ENCODE data around the gene RAB13.
A peak's percentile ranks its signal among the peaks of the same experiment; 100 is the strongest.
"Not testable (repeated sequence)": the region's sequence is repeated elsewhere in the genome, so short reads cannot be mapped to it uniquely, and the experiment has no call there.

Gene RAB13

GRCh38 chr1:153985941-153986761 lies at the start of gene RAB13:
TSS of gene RAB13 (minus strand) at chr1:153986339. CDS start at chr1:153986236, 103 bp downstream.
- DNase-seq, result peak; percentile 13

- DNase-seq, result not testable (repeated sequence)
Observed at GRCh38 chr1:154033697-154034096, 47.6 kb upstream of the RAB13 start.

- DNase-seq, result no peak
Observed at GRCh38 chr1:154019940-154020339, 33.8 kb upstream of the RAB13 start.

- no peak for DNase-seq
Observed at GRCh38 chr1:154019269-154019668, 33.1 kb upstream of the RAB13 start.

- DNase-seq, result no peak
Observed at GRCh38 chr1:154014154-154014907, 28.2 kb upstream of the RAB13 start.

GRCh38 chr1:154012543-154012942 lies 26.4 kb upstream of the RAB13 start:
- DNase-seq, result not testable (repeated sequence)

- no peak for DNase-seq
Observed at GRCh38 chr1:154012129-154012528, 26.0 kb upstream of the RAB13 start.

- DNase-seq, result no peak
Observed at GRCh38 chr1:154006136-154006535, 20.0 kb upstream of the RAB13 start.

GRCh38 chr1:154000420-154000819 lies 14.3 kb upstream of the RAB13 start:
- no peak for DNase-seq

GRCh38 chr1:153996882-153997281 lies 10.7 kb upstream of the RAB13 start:
- not testable (repeated sequence) for DNase-seq

GRCh38 chr1:153995640-153996039 lies 9.5 kb upstream of the RAB13 start:
- DNase-seq, result no peak

- DNase-seq, result no peak
Observed at GRCh38 chr1:153995202-153995601, 9.1 kb upstream of the RAB13 start.

- DNase-seq, result no peak
Observed at GRCh38 chr1:153991806-153992205, 5.7 kb upstream of the RAB13 start.

GRCh38 chr1:153991151-153991630 lies 5.1 kb upstream of the RAB13 start:
- DNase-seq, result no peak

- DNase-seq, result peak; percentile 89
Observed at GRCh38 chr1:153990468-153991150, 4.5 kb upstream of the RAB13 start, which contains the start of gene RPS27. TSS of gene RPS27 (plus strand) at chr1:153990762. CDS start at chr1:153990797, 35 bp downstream.

GRCh38 chr1:153987621-153988020 lies 1.5 kb upstream of the RAB13 start:
- DNase-seq, result no peak

GRCh38 chr1:153985341-153985912 lies 712 bp downstream of the RAB13 start:
- no peak for DNase-seq

- DNase-seq, result no peak
Observed at GRCh38 chr1:153984123-153984894, 1.8 kb downstream of the RAB13 start.

- not testable (repeated sequence) for DNase-seq
Observed at GRCh38 chr1:153981735-153982134, 4.4 kb downstream of the RAB13 start.

GRCh38 chr1:153979091-153979490 lies 7.0 kb downstream of the RAB13 start:
- DNase-seq, result not testable (repeated sequence)

- DNase-seq, result no peak
Observed at GRCh38 chr1:153978274-153978909, 7.7 kb downstream of the RAB13 start.
